Measurements from ENCODE around the gene PRICKLE2.

The PRICKLE2 gene

DNA sequence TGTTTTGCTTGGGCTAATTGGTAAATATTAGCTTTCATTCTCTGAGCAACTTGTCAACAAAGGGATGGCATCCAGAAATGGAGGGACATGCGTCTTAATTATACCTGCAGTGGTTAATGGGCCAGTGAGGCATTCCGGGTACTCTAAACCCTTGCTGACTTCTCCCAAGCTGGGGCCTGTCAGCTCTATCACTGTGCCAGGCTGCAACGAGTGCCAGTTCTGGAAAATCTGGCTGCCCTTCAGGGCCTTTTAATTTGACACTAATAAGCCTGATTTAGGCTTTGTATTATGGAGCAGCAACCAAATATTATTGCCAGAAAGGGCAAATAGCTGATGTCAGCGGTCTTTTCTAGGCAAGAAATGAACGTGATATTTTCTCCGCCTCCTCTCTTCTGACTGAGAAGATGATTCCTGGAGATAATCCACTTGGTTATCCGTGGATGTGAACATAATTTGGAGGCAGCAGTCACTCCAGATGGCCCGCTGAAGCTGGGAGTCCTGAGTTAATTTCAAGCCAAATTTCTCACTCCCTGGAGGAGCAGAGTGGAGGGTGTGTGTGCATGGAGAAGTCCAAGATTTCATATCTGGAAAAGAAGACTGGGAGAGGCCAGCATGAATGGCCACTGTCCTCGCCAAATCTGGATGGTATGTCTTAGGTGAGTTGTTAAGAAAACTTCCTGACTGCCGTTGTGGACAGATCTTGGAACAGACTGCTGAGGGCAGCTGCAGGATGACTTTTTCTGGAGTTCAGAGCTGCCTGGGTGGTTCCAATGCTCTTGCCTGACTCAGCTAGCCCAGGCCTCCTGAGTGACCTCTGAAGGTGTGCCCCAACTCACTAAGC, 157.5 kb downstream of the PRICKLE2 start:
- DNase-seq: no peak

- no peak for DNase-seq
Measured at GRCh38 chr3:64064804-64065203, 160.5 kb downstream of the PRICKLE2 start.

GRCh38 chr3:64063983-64064438, 161.3 kb downstream of the PRICKLE2 start:
- DNase-seq: no peak

DNA sequence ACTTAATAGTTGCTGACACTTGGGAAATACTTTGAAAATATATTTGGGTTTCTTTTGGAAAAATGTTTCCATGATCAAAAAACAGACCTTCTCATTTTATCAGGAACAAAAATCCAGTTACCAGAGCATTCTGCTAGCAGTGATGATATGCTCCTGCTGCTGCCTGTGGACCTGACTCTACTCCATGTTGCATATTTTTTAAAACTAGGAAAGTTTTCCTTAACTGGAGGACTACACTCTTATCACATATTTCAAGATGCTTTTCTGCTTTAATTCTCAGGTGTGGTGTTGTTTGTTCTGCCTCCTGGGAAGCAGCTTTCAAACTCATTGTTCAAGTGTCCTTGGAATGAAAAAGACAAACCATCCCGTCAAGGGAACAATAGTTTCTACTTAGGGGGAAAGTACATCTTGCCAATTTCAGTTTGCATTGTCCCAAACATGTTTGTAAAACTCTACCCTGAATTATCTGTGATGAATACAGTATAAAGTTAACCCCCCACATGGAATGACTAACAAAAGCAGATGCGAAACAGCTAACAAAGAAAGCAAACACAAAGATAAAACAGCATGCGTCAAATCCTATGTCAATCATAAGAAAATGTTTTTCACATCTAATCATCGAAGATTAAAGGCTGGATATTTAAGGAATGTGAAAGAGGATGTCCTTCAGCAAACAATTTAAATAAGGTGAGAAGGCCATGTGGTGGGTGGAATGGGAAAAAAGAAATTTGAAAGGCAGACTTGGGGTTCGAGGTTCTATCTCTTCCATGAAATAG, 161.9 kb downstream of the PRICKLE2 start:
- DNase-seq: peak; percentile 10

DNA sequence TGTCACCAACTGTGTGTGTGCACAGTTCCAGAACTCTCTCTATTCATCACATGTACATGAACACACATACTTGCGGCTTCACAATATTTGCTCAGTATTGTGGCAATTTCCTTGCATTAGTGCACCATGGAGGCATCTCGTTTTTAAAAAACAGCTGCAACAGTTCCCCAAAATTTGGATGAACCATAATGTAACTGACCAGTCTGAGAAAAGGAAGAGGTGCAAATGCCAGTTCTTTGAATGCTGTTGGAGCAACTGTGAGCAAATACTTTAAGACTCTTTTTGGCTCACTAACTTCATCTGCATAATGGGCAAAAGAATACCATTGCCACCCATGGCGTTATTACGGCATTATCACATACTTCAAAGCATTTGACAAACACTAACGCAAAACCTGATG, 163.6 kb downstream of the PRICKLE2 start:
- DNase-seq: no peak

- no peak for DNase-seq
Measured at GRCh38 chr3:64059484-64060175, 165.6 kb downstream of the PRICKLE2 start.

GRCh38 chr3:64058566-64058965, 166.7 kb downstream of the PRICKLE2 start:
- no peak for DNase-seq

DNA sequence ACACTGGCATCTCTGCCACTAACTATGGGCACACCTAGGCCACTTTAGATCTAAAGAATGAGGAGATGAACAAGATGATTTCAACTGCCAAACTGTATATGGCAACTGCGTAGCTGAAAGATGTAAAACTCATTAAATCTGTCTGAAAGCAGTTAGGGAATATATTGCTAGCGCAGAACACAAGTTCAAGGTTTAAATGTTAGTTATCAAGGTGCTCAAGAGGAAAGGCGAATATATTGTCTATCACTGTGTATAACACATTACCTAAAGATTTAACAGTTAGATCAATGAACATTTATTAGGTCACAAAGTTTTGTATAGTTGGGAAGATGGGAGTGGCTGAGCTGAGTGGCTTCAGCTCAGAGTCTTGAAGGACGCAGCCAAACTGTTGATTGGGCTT, 168.0 kb downstream of the PRICKLE2 start:
- no peak for DNase-seq

GRCh38 chr3:64056606-64057180, 168.6 kb downstream of the PRICKLE2 start:
- DNase-seq: no peak

DNA sequence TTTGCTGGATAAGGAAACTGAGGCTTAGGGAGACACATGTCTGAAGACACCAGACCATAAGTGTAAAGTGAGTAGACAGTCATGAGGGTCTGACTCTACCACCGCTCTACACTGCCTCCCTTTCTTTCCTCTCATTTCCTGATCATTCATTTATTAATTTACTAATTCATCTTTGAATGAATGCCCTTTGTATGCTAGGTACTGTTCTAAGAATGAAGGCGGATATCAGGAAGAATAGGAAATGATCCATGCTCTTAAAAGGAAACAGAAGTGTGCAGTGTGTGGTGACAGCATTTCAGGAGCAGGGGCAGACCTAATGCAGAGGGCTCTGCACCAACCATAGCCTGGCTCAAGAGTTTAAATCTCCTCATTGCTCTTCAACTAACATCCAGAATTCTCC, 170.2 kb downstream of the PRICKLE2 start:
- DNase-seq: no peak

- DNase-seq: no peak
Measured at GRCh38 chr3:64054488-64054887, 170.8 kb downstream of the PRICKLE2 start.

- peak; percentile 30 for DNase-seq
Measured at GRCh38 chr3:64053581-64053980, 171.7 kb downstream of the PRICKLE2 start.

GRCh38 chr3:64053117-64053516, 172.1 kb downstream of the PRICKLE2 start:
- DNase-seq: no peak

GRCh38 chr3:64049832-64050231, 175.4 kb downstream of the PRICKLE2 start:
- DNase-seq: no peak

DNA sequence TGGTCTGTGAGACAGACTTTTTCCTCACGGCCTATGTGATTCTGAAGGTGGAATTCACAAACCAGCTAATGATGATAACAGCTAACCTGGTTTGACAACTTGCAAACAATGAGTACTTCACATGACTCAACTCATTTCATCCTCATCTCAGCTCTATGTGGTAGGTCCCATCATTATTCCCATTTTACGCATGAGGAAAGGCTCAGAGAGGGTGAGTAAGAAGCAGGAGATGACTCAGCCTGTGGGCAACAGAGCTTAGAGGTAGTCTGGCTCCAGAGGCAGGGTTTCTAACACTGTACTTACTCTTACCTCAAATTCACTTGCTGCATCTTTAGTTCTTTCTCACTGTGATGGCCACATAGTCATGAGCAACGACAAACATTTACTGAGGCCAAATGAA, 176.1 kb downstream of the PRICKLE2 start:
- no peak for DNase-seq

DNA sequence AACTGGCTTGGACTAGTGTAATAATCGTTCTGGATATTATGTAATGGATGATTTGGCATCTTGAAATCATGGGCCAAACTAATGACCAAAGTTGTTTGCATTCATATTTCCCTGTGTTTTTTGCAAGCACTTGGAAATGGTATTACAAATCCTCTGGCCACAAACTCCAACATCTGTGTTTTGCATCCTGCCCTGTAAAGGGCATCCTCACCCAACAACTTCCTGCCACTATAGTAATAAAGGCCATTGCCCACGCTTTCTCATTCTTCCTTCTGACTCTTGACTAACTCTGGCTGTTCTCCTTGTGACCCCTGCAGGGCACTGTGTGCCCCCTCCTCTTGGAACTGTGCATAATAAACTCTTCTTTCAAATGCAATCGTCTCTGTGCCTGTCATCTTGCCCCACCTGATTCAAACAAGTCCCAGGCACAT, 176.6 kb downstream of the PRICKLE2 start:
- no peak for DNase-seq

- DNase-seq: no peak
Measured at GRCh38 chr3:64047787-64048186, 177.5 kb downstream of the PRICKLE2 start.

DNA sequence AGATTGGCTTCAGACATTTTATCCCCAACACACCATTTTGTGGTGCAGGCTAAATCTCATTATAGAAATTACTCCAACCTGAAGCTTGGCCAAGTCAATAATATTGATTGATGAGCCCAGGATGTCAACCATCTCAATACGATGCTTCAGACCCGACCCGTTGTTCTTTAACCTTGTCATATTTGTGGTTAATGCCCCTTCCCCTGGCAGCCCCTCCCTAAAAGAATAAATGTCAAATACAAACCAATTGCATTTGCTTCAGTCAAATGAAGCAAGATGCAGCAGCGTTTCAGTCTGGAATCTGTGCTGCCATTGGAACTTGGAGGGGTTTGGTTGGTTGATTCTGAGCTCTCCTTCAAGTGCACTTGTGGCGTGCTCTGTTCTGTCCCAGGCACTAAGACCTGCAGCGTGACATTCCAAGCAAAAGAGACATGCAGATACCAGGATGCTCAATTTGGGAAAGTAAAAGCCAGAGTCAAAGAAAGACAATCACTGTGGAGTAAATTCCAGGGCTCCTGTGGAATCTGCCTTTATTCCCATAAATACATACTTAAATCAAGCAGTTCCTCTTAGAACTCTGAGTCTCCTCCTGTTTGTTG, 178.2 kb downstream of the PRICKLE2 start:
- DNase-seq: no peak

DNA sequence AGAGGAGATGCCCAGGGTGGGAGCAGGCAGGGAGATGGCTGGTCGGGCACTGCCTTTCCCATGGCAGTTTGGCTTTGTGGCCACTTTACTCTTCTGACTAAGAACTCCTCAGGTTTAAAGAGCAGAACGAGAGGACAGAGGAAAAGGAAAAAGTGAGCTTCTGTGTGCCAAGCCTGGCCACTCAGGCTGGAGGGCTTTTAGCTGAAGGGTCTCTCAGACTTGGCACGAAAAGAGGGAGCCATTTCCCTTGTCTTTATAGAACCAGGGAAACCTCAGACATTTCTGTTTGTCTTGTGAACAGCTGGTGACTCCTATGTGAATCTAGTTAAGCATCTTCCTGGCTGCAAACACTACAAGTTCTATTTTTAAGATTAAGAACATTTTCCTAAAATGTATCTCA, 178.7 kb downstream of the PRICKLE2 start:
- DNase-seq: no peak

DNA sequence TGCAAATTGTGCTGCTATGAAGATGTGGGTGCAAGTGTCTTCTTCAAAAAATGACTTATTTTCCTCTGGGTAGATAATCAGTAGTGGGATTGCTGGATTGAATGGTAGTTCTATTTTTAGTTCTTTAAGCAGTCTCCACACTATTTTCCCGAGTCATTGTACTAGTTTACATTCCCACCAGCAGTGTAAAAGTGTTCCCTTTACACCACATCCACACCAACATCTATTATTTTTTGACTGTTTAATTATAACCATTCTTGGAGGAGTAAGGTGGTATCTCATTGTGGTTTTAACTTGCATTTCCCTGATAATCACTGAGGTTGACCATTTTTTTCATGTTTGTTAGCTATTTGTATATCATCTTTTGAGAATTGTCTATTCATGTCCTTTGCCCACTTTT, 182.3 kb downstream of the PRICKLE2 start:
- no peak for DNase-seq

Data from NCI-H146 (cell line).